ENCODE results near the gene OTUB2.
A peak's percentile ranks its signal among the peaks of the same experiment; 100 is the strongest.

The OTUB2 gene

DNA sequence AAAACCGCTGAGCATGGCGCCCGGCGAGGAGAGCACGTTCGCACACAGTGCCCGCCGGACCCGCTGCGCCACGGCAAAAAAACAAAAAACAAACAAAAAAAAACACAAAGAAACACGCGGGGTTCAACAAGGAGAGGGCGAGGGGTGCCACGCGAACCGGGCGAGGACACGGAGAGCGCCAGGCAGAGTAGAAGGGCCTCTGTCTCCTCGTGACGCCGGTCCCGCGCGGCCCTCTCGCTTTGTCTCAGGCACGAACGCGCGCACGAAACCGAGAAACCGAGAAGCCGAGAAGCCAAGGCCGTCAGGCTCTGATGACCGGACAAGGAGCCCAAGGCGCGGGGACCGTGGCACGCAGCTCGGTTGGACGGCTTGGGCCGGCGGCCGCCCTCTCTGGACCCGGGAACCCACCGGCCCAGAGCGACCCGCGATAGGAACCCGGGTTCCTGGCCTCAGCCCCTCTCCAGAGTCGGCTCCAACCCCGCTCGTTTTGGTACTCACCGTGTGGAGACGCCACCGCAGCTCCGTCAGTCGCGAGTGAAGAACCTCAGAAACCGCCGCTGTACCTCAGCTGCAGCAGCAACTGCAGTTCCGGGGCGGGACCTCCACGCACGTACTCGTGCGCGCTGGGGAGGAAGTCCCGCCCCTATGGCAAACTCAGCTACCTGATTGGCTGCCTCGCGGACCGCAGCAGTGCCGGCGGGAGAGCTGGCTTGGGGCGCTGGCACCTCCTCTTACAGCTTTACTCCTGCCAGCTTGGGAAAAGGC, 54.7 kb downstream of the OTUB2 start, which contains the start of the genes DDX24 and IFI27L1:
Gene DDX24 (minus strand): TSS at position 582 of the 765 bp plus-strand sequence. CDS start 1,460 bp downstream, outside the sequence.
Gene IFI27L1 (plus strand): TSS at position 690 of the 765 bp plus-strand sequence. CDS start 15,628 bp downstream, outside the sequence.
- TF ChIP-seq GLIS3 (CRISPR knock-in tag; IDR thresholded peaks at IDR 0.05) (no peak), RARB (CRISPR knock-in tag; IDR thresholded peaks at IDR 0.05) (no peak), PATZ1 (CRISPR knock-in tag; IDR thresholded peaks at IDR 0.05; ENCODE audit: borderline replicate concordance) (no peak), SNAI2 (CRISPR knock-in tag; IDR thresholded peaks at IDR 0.05) (no peak), TCF4 (CRISPR knock-in tag; IDR thresholded peaks at IDR 0.05; ENCODE audit: borderline replicate concordance) (no peak), CSRNP3 (CRISPR knock-in tag; IDR thresholded peaks at IDR 0.05) (no peak), ESRRG (CRISPR knock-in tag; IDR thresholded peaks at IDR 0.05) (no peak), ZNF70 (CRISPR knock-in tag; IDR thresholded peaks at IDR 0.05) (no peak), TOX (CRISPR knock-in tag; IDR thresholded peaks at IDR 0.05; ENCODE audit: borderline replicate concordance) (no peak), ZNF565 (CRISPR knock-in tag; conservative IDR thresholded peaks at IDR 0.05; ENCODE audit: low read depth) (no peak), ZFP30 (CRISPR knock-in tag; IDR thresholded peaks at IDR 0.05) (no peak)
- TF ChIP-seq, protein P1, sequence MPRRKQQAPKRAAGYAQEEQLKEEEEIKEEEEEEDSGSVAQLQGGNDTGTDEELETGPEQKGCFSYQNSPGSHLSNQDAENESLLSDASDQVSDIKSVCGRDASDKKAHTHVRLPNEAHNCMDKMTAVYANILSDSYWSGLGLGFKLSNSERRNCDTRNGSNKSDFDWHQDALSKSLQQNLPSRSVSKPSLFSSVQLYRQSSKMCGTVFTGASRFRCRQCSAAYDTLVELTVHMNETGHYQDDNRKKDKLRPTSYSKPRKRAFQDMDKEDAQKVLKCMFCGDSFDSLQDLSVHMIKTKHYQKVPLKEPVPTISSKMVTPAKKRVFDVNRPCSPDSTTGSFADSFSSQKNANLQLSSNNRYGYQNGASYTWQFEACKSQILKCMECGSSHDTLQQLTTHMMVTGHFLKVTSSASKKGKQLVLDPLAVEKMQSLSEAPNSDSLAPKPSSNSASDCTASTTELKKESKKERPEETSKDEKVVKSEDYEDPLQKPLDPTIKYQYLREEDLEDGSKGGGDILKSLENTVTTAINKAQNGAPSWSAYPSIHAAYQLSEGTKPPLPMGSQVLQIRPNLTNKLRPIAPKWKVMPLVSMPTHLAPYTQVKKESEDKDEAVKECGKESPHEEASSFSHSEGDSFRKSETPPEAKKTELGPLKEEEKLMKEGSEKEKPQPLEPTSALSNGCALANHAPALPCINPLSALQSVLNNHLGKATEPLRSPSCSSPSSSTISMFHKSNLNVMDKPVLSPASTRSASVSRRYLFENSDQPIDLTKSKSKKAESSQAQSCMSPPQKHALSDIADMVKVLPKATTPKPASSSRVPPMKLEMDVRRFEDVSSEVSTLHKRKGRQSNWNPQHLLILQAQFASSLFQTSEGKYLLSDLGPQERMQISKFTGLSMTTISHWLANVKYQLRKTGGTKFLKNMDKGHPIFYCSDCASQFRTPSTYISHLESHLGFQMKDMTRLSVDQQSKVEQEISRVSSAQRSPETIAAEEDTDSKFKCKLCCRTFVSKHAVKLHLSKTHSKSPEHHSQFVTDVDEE (CRISPR knock-in tag; IDR thresholded peaks at IDR 0.05), result no peak
- ATAC-seq, result peak; percentile 99

DNA sequence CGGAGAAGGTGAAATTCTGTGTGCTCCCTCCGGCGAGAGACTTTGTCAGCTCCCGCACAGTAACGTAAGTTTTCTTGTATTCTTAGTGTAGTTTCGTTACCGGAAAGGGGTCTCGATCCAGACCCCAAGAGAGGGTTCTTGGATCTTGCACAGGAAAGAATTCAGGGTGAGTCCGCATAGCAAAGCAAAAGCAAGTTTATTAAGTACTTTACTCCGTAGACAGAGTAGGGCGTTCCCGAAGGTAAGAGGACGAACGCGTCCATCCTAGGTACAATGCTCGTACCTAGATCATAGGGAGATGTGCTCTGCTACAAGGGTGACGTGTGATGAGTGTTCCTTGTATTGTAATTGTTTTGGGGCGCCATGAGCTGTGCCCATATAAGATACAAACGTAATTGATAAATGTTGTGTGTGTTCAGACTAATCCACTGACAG, 55.3 kb downstream of the OTUB2 start:
- no peak for TF ChIP-seq TOX (CRISPR knock-in tag; IDR thresholded peaks at IDR 0.05; ENCODE audit: borderline replicate concordance)
- no peak for TF ChIP-seq ZNF70 (CRISPR knock-in tag; IDR thresholded peaks at IDR 0.05)
- no peak for TF ChIP-seq ZFP30 (CRISPR knock-in tag; IDR thresholded peaks at IDR 0.05)
- no peak for TF ChIP-seq CSDC2 (CRISPR knock-in tag; IDR thresholded peaks at IDR 0.05)
- TF ChIP-seq SNAI2 (CRISPR knock-in tag; IDR thresholded peaks at IDR 0.05), result no peak
- no peak for TF ChIP-seq ZC3H10 (CRISPR knock-in tag; IDR thresholded peaks at IDR 0.05)
- TF ChIP-seq, protein P1 (CRISPR knock-in tag; IDR thresholded peaks at IDR 0.05), result no peak
- TF ChIP-seq, protein P2, sequence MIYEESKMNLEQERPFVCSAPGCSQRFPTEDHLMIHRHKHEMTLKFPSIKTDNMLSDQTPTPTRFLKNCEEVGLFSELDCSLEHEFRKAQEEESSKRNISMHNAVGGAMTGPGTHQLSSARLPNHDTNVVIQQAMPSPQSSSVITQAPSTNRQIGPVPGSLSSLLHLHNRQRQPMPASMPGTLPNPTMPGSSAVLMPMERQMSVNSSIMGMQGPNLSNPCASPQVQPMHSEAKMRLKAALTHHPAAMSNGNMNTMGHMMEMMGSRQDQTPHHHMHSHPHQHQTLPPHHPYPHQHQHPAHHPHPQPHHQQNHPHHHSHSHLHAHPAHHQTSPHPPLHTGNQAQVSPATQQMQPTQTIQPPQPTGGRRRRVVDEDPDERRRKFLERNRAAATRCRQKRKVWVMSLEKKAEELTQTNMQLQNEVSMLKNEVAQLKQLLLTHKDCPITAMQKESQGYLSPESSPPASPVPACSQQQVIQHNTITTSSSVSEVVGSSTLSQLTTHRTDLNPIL (CRISPR knock-in tag; IDR thresholded peaks at IDR 0.05; ENCODE audit: low read depth), result no peak
- no peak for TF ChIP-seq ZFP3 (CRISPR knock-in tag; IDR thresholded peaks at IDR 0.05)
- TF ChIP-seq, protein P3, sequence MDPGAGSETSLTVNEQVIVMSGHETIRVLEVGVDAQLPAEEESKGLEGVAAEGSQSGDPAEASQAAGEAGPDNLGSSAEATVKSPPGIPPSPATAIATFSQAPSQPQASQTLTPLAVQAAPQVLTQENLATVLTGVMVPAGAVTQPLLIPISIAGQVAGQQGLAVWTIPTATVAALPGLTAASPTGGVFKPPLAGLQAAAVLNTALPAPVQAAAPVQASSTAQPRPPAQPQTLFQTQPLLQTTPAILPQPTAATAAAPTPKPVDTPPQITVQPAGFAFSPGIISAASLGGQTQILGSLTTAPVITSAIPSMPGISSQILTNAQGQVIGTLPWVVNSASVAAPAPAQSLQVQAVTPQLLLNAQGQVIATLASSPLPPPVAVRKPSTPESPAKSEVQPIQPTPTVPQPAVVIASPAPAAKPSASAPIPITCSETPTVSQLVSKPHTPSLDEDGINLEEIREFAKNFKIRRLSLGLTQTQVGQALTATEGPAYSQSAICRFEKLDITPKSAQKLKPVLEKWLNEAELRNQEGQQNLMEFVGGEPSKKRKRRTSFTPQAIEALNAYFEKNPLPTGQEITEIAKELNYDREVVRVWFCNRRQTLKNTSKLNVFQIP (CRISPR knock-in tag; IDR thresholded peaks at IDR 0.05; ENCODE audit: borderline replicate concordance, low read depth), result no peak
- no peak for TF ChIP-seq ESRRG (CRISPR knock-in tag; IDR thresholded peaks at IDR 0.05)
- no peak for TF ChIP-seq ZNF8 (CRISPR knock-in tag; IDR thresholded peaks at IDR 0.05)
- TF ChIP-seq RARB (CRISPR knock-in tag; IDR thresholded peaks at IDR 0.05), result no peak
- no peak for TF ChIP-seq OSR1 (CRISPR knock-in tag; IDR thresholded peaks at IDR 0.05)
- ATAC-seq, result peak; percentile 42
